Measurements from ENCODE around the gene MYO5B.
A peak's percentile ranks its signal among the peaks of the same experiment; 100 is the strongest.

MYO5B gene

GRCh38 chr18:49961271-49961670, 233.7 kb downstream of the MYO5B start:
- DNase-seq = no peak

GRCh38 chr18:49960376-49960775, 234.6 kb downstream of the MYO5B start:
- no peak for DNase-seq

- no peak for DNase-seq
These were observed 235.8 kb downstream of the MYO5B start for GRCh38 chr18:49959176-49959575.

GRCh38 chr18:49955263-49955662, 239.7 kb downstream of the MYO5B start:
- no peak for DNase-seq

GRCh38 chr18:49953391-49953790, 241.6 kb downstream of the MYO5B start:
- DNase-seq = no peak

GRCh38 chr18:49949951-49950395, 245.0 kb downstream of the MYO5B start:
- peak in 1 of 2 experiments; percentile 5 for DNase-seq

GRCh38 chr18:49948975-49949374, 246.0 kb downstream of the MYO5B start:
- DNase-seq = no peak

- no peak for DNase-seq
These were observed 250.3 kb downstream of the MYO5B start for GRCh38 chr18:49944663-49945062.

GRCh38 chr18:49936821-49937220, 258.1 kb downstream of the MYO5B start:
- no peak for DNase-seq

GRCh38 chr18:49935215-49935614, 259.7 kb downstream of the MYO5B start:
- no peak for DNase-seq

- DNase-seq = no peak
These were observed 260.5 kb downstream of the MYO5B start for GRCh38 chr18:49934457-49934856.

- DNase-seq = peak; percentile 10 to 14
These were observed 261.3 kb downstream of the MYO5B start for GRCh38 chr18:49933530-49934128.

GRCh38 chr18:49931760-49932159, 263.2 kb downstream of the MYO5B start:
- DNase-seq = no peak

- DNase-seq = no peak
These were observed 263.8 kb downstream of the MYO5B start for GRCh38 chr18:49931179-49931578.

GRCh38 chr18:49926106-49926745, 268.7 kb downstream of the MYO5B start:
- DNase-seq = no peak

GRCh38 chr18:49924293-49924983, 270.5 kb downstream of the MYO5B start:
- no peak for DNase-seq

GRCh38 chr18:49922228-49922627, 272.7 kb downstream of the MYO5B start:
- no peak for DNase-seq

- DNase-seq = no peak
These were observed 273.5 kb downstream of the MYO5B start for GRCh38 chr18:49921318-49921985.

- DNase-seq = no peak
These were observed 274.2 kb downstream of the MYO5B start for GRCh38 chr18:49920731-49921130.

- DNase-seq = no peak
These were observed 277.2 kb downstream of the MYO5B start for GRCh38 chr18:49917742-49918141.

- no peak for DNase-seq
These were observed 279.6 kb downstream of the MYO5B start for GRCh38 chr18:49915352-49915751.

- no peak for DNase-seq
These were observed 281.7 kb downstream of the MYO5B start for GRCh38 chr18:49913221-49913620.

- no peak for DNase-seq
These were observed 283.5 kb downstream of the MYO5B start for GRCh38 chr18:49911427-49911826.

GRCh38 chr18:49910986-49911385, 284.0 kb downstream of the MYO5B start:
- DNase-seq = no peak

All from Kasumi-1 (cell line).